G401.6 (cell line): ENCODE measurements around the gene BEST4.
"Not testable (repeated sequence)": the region's sequence is repeated elsewhere in the genome, so short reads cannot be mapped to it uniquely, and the experiment has no call there.

Experiments used
- FAIRE-seq: peaks from 2 replicates; lab custom pipeline; 2012; peaks lifted over from hg19 to GRCh38; lab: Jason Lieb, UNC

The BEST4 gene

GRCh38 chr1:44801491-44802305, 13.7 kb upstream of the BEST4 start:
- FAIRE-seq, result no peak

- peak; percentile 98 for FAIRE-seq
Observed at GRCh38 chr1:44799770-44800584, 12.0 kb upstream of the BEST4 start, which contains the start of gene PLK3. PLK3 (plus strand) TSS chr1:44800377; CDS start chr1:44800464, 87 bp downstream.

GRCh38 chr1:44798481-44799365, 10.8 kb upstream of the BEST4 start:
- FAIRE-seq, result no peak

GRCh38 chr1:44797886-44798285, 9.9 kb upstream of the BEST4 start:
- FAIRE-seq, result not testable (repeated sequence)

GRCh38 chr1:44792736-44793502, 4.9 kb upstream of the BEST4 start:
- FAIRE-seq, result no peak

GRCh38 chr1:44790968-44791801, 3.2 kb upstream of the BEST4 start:
- FAIRE-seq, result no peak

- no peak for FAIRE-seq
Observed at GRCh38 chr1:44787506-44787905, 464 bp downstream of the BEST4 start.

- no peak for FAIRE-seq
Observed at GRCh38 chr1:44786841-44787426, 1.0 kb downstream of the BEST4 start.

- FAIRE-seq, result no peak
Observed at GRCh38 chr1:44786138-44786840, 1.7 kb downstream of the BEST4 start.

GRCh38 chr1:44785501-44786137, 2.4 kb downstream of the BEST4 start:
- FAIRE-seq, result no peak

GRCh38 chr1:44785029-44785380, 3.0 kb downstream of the BEST4 start:
- no peak for FAIRE-seq

GRCh38 chr1:44784094-44785028, 3.6 kb downstream of the BEST4 start:
- FAIRE-seq, result no peak

GRCh38 chr1:44783697-44784093, 4.3 kb downstream of the BEST4 start:
- no peak for FAIRE-seq

GRCh38 chr1:44780583-44781121, 7.3 kb downstream of the BEST4 start:
- FAIRE-seq, result peak; percentile 46

- FAIRE-seq, result no peak
Observed at GRCh38 chr1:44778705-44779576, 9.0 kb downstream of the BEST4 start.

- FAIRE-seq, result no peak
Observed at GRCh38 chr1:44777969-44778635, 9.9 kb downstream of the BEST4 start.
